ENCODE results near the gene MED31. TPM values are rescaled to one million over a fixed set of nuclear protein-coding genes. Genes with fewer than 3 reads are reported as not detected.

The MED31 gene
- total and polyA plus RNA-seq, 2 of the 13 experiments (the other 11 are each of a cell fraction or from before 2014, with no cell fraction given) = 19.0 to 20.9 TPM

- no peak for TF ChIP-seq ZNF747 (CRISPR knock-in tag; IDR thresholded peaks at IDR 0.05; ENCODE audit: borderline replicate concordance)
- TF ChIP-seq TMF1 (CRISPR knock-in tag; IDR thresholded peaks at IDR 0.05; ENCODE audit: low read depth) = no peak
- no peak for TF ChIP-seq ZNF773 (CRISPR knock-in tag; IDR thresholded peaks at IDR 0.05; ENCODE audit: borderline replicate concordance)
- TF ChIP-seq MLLT10 (CRISPR knock-in tag; IDR thresholded peaks at IDR 0.05) = no peak
- TF ChIP-seq ZNF317 (CRISPR knock-in tag; IDR thresholded peaks at IDR 0.05) = 0 out of 2 replicates have a peak, but pooled peaks have one; percentile 49
- TF ChIP-seq UBTF (CRISPR knock-in tag; IDR thresholded peaks at IDR 0.05) = peak; percentile 55; the same call in 1 of the 2 replicates
- TF ChIP-seq ZFX (CRISPR knock-in tag; IDR thresholded peaks at IDR 0.05; ENCODE audit: low read depth) = 0 out of 2 replicates have a peak, but pooled peaks have one; percentile 50
- TF ChIP-seq ZNF615 (CRISPR knock-in tag; IDR thresholded peaks at IDR 0.05; ENCODE audit: borderline replicate concordance) = no peak
- no peak for TF ChIP-seq ZNF878 (CRISPR knock-in tag; IDR thresholded peaks at IDR 0.05)
- peak; percentile 75 for TF ChIP-seq HNF4A (CRISPR knock-in tag; IDR thresholded peaks at IDR 0.05)
- no peak for TF ChIP-seq CEBPB (IDR thresholded peaks at IDR 0.05; ENCODE audit: borderline replicate concordance, low read depth, low read length)
- no peak for TF ChIP-seq HDAC1 (CRISPR knock-in tag; IDR thresholded peaks at IDR 0.05)
- no peak for TF ChIP-seq ZMAT3 (CRISPR knock-in tag; conservative IDR thresholded peaks at IDR 0.05)
- 0 out of 2 replicates have a peak, but pooled peaks have one; percentile 15 for TF ChIP-seq PITX1 (CRISPR knock-in tag; IDR thresholded peaks at IDR 0.05)
- peak; percentile 54 for TF ChIP-seq U2AF1 (optimal IDR thresholded peaks at IDR 0.05; ENCODE audit: low read depth, low read length)
- no peak for TF ChIP-seq ZNF510 (CRISPR knock-in tag; IDR thresholded peaks at IDR 0.05; ENCODE audit: low read depth)
- 0 out of 2 replicates have a peak, but pooled peaks have one; percentile 10 for TF ChIP-seq SOX5 (CRISPR knock-in tag; IDR thresholded peaks at IDR 0.05; ENCODE audit: borderline replicate concordance)
- TF ChIP-seq ZNF263 (CRISPR knock-in tag; IDR thresholded peaks at IDR 0.05) = 0 out of 2 replicates have a peak, but pooled peaks have one; percentile 35
- TF ChIP-seq ZNF280D (CRISPR knock-in tag; IDR thresholded peaks at IDR 0.05) = no peak
- TF ChIP-seq ZNF101 (CRISPR knock-in tag; IDR thresholded peaks at IDR 0.05; ENCODE audit: borderline replicate concordance, low read depth) = no peak
- no peak for TF ChIP-seq ZNF761 (CRISPR knock-in tag; conservative IDR thresholded peaks at IDR 0.05)
- TF ChIP-seq BCL6 (CRISPR knock-in tag; IDR thresholded peaks at IDR 0.05) = peak; percentile 22; the same call in 1 of the 2 replicates
- TF ChIP-seq ZNF574 (CRISPR knock-in tag; IDR thresholded peaks at IDR 0.05) = no peak
These were observed 25.9 kb upstream of the MED31 start (continued) for GRCh38 chr17:6677158-6677831.

All from HepG2 (cell line).